ENCODE results near the gene CHMP1B.

DNA sequence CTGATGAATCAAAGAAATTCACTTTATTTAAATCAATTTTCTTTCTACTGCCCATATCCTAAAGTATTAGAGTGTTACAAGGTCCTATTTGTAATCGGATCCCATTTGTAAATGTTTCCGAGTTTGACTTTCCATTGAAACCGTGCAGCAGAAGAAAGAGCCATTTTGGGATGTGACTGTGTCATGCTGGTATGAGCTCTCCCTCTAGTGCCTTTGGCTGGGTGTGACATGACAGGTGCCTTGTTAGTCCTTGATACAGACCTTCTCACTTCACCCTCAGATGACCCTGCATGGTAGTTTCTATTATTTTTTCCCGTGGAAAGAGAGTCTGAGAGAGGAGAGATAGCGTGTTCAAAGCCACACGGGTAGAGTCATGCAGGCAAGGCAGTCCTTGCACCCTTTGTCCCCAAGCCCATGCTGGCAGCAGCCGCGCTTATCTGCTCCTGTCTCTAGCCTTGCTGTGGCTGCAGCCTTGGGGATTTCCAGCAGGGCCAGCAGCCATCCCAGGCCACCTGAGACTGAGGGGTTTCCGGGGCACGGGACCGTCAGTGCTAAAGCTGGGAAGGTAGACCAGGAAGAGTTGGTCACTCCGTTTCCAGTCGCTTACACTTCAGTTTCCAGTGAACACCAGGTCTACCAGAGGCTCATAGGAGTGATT is 21.4 kb downstream of the CHMP1B start:
- TF ChIP-seq ZNF274 (IDR thresholded peaks at IDR 0.05; ENCODE audit: low read depth, low read length) (no peak), YY1 (IDR thresholded peaks at IDR 0.05; ENCODE audit: insufficient read depth, insufficient read length) (no peak)
